Inferior parietal cortex (tissue), 1 donor: ENCODE data around the gene NRGN.
A peak's percentile ranks its signal among the peaks of the same experiment; 100 is the strongest.

Experiments used
- DNase-seq: peaks from one replicate; pipeline ENCODE4 v3.0.0-alpha.2; 2016; ENCODE audit errors: extremely low spot score

Gene NRGN

DNA sequence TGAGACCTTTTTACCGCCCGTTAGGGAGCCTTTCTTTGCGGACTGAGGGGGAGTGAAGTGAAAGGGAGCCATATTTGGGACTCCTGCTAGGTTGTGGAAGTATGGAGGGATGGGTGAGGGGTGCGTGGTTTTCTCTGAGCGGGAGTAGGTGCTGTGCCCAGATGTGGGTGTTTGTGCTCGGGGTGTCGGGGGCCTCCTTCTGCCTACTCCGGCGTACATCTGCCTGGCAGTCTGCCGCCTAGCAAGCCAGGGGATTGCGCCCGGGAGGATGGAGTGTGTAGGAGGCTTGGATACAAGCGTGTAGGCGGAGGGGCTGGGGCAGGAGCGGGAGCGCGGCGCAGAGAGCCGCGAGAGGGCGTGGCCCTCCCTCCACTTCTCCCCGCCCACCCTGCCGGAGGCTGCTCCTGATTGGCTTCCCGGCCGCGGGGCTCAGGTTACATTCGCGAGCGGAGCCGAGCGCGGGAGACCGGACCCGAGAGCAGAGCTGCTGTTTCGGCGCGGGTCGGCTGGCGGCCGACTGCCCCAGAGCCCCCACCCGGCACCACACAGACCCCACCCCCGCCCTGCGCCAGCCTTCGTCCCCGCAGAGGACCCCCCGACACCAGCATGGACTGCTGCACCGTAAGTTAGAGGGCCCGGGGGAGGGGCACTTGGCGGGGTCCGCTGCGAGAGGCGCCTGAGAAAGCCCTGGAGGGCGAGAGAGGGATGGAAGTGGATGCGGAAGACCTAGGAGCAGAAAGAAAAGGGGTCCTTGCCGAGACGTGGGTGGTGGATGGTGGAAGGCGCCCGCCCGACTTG is at the start of gene NRGN:
TSS of gene NRGN (plus strand) at position 464 of the 798 bp plus-strand sequence. CDS start at position 607, 143 bp downstream.
- DNase-seq: peak; percentile 76

DNA sequence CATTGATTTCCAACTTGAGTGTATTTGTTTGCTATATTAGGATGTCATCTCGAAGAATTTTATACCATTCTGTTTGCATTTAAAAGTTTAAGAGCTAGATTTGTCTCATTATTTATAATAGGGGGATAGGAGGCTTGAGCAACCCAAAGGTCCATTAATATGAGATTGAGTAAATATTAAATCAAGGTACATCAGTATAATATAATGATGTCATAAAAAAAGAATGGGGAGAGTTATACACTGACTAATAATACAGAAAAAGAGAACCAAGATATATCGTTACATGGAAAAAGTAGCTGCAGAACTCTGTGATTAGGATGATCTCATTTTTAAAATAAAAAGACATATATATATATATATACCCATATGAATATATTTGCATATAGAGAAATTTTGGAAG is 46.6 kb upstream of the NRGN start:
- DNase-seq: no peak

DNA sequence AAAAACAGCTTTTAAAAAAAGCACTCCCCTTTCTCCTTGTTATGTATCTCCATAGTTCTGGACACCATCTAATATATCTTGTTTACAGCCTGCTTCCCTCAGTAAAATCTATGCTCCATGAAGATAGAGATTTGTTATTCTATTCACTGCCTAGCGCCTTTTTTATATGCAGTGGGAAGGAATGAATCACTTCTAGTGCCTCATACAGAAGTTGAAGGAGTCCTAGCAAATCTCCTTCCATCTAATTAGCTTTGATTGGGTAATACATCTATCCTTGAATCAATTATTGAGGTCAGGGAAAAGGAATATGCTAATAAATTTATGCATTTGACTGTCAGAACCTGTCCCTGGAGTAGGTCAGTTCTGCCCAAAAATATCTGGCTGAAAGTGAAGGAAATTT is 40.2 kb upstream of the NRGN start:
- no peak for DNase-seq

DNA sequence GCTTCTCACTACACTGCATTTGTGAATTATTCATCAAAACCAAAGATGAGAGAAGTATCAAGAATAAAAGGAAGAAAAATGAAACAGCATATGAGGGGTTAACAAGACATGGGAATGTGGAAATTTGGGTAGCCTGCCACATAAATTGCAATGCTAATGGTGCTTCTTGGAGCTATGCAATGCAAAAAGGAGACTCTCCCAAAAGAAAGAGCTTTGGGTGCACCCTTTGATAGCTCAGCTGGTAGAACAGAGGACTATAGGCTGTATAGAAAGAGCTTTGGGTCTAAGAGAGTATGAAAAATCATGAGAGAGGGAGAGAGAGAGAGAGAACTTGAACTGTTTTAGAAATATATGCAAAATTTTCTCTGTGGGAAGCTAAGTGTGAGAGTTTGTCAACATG is 39.7 kb upstream of the NRGN start:
- no peak for DNase-seq

DNA sequence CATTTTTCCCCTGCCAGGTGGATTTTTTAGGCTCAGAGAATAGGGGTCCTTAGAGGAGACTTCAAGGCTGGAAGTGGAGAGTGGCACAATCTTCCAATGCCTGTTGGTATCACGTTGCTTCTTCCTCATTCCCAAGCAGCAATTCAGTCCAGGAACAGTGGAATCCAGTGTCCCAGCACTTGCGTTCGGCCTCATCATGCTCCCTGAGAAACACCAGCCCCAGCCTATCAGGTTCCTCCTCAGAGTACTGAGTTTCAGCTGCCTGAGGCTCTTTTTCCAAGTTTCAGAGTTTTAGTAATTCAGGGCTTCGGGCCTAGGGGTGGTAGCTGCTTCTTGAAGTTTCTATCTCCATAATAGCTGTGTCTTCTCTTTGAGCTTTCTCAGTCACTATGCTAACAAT is 31.9 kb upstream of the NRGN start:
- no peak for DNase-seq

DNA sequence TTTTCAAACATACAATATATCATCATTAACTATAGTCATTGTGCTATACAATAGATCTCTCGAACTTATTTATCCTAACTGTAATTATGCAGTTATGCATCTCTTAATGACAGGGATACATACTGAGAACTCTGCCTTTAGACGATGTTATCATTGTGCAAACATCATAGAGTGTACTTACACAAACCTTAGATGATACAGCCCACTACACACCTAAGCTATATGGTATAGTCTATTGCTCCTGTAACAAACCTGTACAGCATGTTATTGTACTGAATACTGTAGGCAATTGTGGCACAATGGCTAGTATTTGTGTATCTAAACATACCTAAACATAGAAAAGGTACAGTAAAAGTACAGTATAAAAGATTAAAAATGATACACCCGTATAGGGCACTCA is 27.4 kb upstream of the NRGN start:
- no peak for DNase-seq

DNA sequence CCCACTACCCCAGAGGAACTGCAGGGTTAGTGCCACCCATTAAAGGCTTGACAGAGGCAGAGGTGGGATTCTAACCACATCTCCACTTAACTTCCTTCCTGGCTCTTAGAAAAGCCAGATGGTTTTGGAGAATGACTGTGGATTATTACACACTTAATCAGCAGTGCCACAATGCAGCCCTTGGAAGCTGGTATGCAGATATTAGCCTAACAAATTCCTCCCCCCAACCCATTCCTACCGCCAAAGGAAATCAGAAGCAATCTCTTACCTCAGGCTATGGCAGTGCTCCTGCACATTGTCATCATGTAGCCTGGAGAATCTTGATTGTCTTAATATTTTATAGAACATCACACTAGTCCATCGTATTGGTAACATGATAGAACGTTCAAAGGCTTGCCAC is 23.2 kb upstream of the NRGN start:
- no peak for DNase-seq

DNA sequence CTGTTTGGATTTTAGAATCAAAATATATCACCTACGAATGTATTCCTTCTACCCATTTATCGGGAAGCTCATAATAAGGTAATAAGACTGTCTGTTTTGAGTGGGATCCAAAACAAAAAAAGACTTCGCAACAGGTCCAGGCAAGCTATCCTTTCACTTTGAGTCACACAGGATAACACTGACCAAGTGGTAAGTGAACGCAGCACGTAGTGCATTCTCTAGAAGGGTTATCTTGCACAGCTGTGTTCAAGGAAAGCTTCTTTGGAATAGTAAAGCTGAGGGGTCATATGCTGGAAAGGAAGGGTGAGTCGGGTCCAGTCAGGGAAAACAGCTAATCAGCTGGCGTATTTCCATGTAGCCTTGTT is 22.3 kb upstream of the NRGN start:
- no peak for DNase-seq

DNA sequence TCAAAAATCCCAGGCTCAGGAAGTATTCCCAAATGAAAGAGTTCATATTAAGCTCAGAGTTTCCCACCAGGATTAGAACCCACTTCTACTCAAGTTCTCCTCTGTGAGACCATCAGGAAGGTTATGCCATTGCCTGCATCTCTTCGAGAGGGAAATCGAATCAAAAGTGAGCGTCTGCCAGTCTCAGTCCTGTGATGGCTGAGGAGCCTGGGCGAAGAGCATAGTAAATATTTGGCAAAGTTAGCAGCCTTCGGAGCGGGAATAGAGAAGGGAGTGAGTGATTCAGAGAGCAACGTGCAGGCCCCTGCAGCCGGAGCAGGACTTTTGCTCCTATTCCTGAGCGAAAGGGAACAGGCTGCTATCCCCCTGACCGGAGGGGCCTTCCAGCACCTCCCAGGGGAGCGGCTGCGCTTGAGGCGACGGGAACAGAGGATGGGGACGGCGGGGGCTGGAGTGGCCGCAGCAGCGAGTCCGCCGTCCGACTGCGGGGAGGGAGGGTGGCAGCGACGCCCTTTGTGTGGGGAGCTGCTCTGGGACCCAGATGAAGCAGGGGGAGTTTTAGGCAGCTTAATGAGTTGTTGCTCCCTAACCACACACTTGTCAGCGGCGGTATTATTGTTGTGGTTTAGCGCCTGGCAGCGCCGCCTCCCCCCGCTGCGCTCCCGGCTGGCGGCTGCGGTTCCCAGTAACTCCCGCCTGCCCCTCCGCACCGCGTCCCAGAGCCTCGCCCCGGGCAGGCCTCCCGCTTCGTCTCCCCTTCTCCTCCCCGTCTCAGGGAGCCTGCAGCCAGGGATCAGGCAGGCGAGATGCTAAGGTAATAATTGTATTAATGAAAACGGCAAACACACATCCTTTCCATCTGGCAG is 21.7 kb upstream of the NRGN start:
- no peak for DNase-seq

DNA sequence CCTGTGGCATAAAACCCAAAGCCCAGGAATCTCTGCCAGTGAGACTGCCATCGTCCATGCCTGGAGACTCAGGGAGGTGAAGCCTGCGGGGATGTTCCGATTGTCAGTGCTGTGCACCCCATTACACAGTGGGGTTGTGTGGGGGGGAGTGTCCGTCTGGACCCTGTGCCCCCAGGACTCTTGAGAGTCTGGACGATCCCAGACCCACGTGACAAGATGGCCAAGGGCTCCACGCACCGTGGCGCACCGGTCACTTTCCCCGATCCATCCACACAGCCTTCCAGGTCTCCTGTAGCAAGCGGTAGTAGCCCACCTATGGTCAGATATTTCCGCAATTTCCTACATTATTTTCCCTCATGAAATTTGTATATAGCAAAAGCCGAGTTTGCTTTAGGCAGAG is 20.9 kb upstream of the NRGN start:
- no peak for DNase-seq

DNA sequence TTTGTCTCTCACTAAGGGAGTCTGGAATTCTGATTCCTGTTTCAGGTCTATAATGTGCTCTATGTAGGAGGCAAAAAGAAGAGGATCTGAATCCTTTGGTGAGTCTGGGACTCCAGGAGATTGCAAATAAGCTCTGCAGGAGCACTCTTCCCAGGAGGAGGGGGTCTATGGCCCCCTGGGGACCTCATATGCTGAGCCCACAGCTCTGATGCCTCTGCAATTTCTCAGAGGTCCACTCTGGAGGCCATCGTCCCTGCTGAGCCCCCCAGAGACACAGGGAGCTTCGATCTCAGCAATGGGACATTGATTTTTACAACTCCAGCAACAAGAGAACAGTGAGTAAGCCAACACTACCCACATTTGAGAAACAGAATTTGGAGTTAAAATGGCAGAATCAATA is 20.2 kb upstream of the NRGN start:
- DNase-seq: no peak

DNA sequence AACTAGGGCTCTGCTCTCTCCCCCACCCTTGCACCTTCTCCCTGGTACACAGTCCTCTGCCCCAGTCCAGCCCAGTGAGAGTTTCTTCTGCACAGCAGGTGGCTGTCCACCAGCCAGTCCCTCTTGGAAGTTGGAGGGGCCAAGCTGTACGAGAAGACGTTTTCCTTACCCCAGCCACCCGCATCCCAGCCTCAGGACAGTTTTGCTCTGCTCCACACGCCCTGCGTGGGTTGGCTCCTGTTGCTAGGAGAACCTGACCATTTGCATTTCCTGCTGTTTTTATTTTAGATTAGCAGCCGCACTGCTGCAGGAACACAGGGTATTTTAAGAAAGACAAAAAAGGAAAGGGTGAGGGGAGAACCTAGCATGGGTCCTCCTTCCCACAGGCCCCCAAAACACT is 17.6 kb upstream of the NRGN start:
- DNase-seq: no peak

DNA sequence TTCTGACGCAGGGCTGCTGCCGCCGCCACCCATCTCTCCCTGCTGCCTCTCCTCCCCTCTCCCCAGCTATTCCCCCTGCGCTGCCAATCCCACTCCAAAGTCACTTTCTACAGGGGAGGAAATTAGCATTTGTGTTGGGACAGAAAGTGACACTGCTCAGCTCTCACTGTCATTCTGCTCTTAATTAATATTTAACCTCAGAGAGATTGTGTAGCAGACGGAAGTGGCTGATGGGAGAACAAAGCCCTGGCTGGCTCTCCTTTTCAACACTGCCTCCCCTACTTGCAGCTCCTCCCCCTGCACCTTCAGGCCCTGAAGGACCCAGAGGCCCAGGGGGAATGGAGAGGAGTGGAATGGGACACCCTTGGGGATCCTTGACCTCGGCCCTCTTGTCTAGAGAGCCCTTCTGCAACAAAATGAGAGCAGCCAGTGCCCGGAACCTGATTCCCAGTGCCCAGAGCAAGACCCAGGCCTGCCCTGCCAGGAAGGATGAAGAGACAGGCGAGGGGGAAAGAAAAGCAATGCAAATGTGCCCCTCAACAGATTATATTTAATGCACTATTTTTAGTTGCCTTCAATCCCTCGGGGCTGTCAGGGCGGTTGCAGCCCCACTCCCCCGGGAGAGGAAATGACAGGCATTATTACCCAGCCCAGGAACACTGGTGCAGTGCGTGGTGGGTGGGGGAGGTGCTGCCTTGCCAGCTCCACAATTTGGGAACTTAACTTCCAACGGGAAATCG is 14.6 kb upstream of the NRGN start:
- DNase-seq: no peak

DNA sequence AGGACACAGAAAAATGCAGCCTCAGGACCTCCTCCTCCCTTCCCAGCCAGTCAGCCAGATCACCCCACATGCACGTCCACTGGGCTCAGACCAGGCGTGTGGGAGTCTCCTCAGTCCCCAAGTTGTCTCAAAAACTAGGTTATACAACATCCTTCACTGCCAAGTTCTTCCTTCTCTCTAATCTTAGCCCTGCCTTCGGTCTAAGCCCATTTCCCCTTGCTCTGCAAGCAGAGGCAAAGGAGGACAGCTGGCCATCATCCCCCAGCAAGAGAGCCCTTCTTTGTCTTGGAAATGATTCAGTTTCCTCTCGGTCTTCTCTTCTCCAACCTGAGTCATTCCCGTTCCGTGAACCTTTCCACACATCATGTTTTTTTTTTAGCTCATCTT is 14.0 kb upstream of the NRGN start:
- no peak for DNase-seq

DNA sequence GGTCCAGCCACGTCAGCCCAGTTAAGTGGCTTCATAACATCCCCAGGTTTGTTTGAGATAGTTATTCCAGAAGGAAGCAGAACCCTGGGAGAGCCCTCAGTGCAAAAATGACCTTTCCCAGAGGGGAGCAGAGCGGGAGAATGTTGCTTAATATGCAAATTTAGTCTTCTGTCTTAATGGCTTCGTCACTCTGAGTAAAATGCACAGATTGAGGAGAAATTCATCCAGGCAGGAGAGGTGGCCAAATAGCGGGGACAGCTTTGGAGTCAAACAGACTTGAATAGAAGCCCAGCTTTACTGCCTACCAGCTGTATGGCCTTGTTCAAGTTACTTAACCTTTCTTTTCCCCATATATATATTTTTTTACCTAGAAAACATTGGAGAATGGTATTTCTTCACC is 12.3 kb upstream of the NRGN start:
- DNase-seq: no peak

DNA sequence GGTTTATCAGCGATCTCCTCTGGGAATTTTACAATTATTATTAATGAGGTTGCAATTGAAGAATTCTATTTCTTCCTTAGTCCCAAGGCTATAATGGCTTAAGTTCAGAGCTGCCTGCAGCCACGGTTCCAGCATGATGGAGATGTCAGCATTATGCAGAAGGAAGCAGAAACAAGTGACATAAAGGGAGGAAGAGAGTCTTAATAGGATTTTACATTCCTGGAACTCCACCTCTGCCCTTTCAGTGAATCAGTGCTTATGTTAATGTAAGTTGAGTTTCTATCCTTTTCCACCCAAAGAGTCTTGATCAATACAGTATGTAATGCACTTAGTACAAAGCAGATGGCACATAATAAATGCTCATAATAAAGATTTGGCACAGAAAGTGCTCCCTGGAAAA is 11.6 kb upstream of the NRGN start:
- no peak for DNase-seq

DNA sequence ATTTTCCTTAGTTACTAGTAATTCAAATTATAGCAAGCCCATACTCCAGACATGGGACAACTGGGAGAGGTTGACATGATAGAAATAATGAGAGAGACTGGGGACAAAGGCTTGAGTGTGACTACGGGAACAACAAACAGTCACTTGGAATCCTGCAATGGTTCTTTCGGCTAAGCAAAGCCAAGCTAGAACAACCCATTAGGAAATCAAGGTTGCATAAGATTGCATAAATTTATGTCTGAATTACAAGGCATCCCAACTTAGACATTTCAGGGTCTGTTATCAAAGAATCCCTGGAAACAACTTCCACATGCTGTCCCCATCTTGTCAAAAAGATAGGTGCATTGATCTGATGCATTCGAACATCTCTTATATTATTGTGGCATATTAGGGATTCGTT is 10.2 kb upstream of the NRGN start:
- no peak for DNase-seq

DNA sequence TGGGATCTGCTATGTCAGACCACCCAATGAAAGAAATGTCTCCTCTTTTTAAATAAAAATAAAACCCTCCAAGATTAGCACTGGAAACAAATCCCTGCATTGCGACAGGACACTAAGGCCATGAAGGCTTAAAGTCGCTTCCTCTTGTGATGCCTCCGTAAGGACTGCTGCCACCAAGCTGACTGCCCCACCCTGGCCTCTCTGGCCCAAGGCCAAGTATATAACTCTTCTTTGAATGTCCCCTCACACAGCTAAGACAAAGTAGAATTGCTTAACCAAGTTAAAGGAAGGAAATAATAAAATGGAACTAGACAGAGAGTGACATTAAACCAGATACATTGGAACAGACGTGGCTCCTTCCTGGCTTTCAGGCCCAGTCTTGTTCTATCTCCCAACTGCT is 7.5 kb upstream of the NRGN start:
- no peak for DNase-seq

DNA sequence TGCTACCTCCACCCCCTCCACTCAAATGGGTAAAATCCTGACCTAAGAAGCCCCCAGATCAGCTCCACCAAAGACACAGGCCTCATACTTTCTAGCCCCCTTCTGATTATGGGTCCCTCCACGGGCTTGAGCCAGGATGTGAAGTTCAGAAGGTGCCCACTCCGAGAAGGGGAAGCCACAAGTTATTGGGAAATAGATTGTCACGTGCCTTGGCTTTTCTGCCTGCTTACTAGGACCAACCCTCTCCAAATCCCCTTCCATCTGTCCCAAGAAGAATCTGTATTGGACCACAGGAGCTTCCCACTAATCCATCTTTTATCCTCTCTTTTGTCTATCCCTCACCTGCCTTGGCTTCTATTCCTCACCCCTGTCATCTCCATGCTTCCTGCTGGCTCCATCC is 3.0 kb upstream of the NRGN start:
- no peak for DNase-seq

DNA sequence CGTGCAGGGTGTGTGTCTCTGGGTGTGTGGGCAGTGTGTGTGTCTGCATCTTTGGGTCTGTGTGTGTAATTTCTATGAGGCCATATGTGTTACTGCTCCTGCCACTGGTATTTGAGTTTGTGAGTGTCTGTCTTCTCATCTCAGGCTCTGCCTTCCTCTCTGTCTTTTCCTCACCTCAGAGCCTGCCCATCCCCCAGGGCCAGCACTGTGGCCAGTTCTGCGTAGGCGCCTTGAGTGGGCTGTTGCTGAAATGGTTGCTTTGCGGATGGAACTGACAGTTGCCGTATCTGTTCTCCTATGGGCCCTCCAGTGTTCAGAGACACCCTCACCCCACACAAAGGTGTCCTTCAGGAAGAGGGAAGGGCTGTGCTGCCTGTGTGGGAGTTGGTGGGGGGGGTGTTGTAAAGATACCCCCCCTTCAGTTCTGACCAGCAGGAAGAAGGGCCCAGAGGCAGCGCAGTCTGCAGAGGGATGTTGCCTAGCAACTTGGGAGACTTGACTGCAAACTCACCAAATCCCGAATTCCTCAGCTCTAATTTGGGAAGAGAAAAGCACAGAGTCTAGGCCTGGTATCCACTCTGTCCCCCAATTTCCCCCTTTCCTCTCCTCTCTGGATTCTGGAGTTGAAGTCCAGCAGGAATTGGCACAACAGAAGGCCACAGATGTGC is 2.0 kb upstream of the NRGN start:
- DNase-seq: no peak

DNA sequence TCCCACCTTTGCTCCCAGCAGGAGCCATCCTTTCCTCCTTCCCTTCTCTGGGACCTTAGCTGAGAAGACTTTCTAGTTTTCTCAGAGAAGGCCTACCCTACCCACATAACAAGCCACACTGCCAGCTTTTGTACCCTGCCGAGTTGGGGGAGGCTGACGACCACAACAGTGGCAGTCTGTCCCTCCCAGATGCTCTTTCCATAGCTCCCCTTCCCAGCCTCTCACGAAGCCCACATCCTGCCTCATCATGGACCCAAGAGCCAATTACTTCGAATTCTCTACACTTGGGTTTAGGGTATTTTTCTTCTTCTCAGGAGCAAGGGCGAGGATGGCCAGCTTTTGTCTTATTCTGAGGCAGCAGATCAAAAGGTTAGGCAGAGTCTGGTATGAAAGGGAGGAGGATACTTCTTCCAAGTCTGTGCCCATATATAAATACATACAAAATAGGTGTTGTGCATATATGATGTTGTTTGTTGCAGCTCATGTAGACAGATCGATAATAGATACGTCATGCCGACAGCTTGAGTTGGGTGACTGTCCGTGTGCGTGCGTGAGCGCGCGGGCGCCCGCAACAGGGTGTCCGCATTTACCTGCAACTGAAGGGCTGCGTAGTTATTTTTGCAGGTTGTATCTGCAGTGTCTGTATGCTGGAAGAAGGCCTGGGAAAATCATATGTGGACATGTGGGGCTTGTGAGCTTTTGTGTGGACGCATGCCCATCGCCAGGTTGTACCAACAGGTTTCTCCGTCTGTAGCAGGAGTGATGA is 846 bp upstream of the NRGN start:
- DNase-seq: no peak
